Vagina (tissue), 2 donors: ENCODE data around the gene COLQ.

Source experiments
- POLR2AphosphoS5 ChIP-seq, 2 donors: sonication (generic); formaldehyde crosslinking; IDR thresholded peaks; one replicate each; pipeline ENCODE4 v1.9.0; 2017; ENCODE audit warnings: antibody characterized with exemption in 2 of 2, mild to moderate bottlenecking in 2 of 2, low read depth in 1 of 2; ENCODE audit not compliant: insufficient read depth in 1 of 2
- TF ChIP-seq, protein P1 (sequence below), 3 experiments: fragments of 450-650 bp in 2 of 3; fragments of 200-600 bp in 1 of 3; sonication (generic) in 1 of 3; IDR thresholded peaks; one replicate each; pipeline ENCODE4 v1.5.1; 2017 to 2019; ENCODE audit warnings: antibody characterized with exemption in 3 of 3, mild to moderate bottlenecking in 2 of 3, moderate library complexity in 2 of 3

GRCh38 chr3:15514663-15515340 is 6.7 kb downstream of the COLQ start:
- no peak for TF ChIP-seq POLR2AphosphoS5 (IDR thresholded peaks at IDR 0.05; ENCODE audit: insufficient read depth in 1 of 2, low read depth in 1 of 2)
- TF ChIP-seq, protein P1, sequence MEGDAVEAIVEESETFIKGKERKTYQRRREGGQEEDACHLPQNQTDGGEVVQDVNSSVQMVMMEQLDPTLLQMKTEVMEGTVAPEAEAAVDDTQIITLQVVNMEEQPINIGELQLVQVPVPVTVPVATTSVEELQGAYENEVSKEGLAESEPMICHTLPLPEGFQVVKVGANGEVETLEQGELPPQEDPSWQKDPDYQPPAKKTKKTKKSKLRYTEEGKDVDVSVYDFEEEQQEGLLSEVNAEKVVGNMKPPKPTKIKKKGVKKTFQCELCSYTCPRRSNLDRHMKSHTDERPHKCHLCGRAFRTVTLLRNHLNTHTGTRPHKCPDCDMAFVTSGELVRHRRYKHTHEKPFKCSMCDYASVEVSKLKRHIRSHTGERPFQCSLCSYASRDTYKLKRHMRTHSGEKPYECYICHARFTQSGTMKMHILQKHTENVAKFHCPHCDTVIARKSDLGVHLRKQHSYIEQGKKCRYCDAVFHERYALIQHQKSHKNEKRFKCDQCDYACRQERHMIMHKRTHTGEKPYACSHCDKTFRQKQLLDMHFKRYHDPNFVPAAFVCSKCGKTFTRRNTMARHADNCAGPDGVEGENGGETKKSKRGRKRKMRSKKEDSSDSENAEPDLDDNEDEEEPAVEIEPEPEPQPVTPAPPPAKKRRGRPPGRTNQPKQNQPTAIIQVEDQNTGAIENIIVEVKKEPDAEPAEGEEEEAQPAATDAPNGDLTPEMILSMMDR (IDR thresholded peaks at IDR 0.05), result no peak
